H1 (cell line): ENCODE data around the gene VPS11. TPM values are rescaled to one million over a fixed set of nuclear protein-coding genes. Genes with fewer than 3 reads are reported as not detected.

Source experiments
- CTCF ChIA-PET: fragments of 300-600 bp; sonication (Branson Sonifier 250); formaldehyde crosslinking; loops from one replicate; lab custom pipeline; 2021; ENCODE audit not compliant: partially characterized antibody; lab: Charles Lee
- POLR2A ChIA-PET: fragments of 300-600 bp; sonication (Branson Sonifier 250); formaldehyde crosslinking; loops from one replicate; lab custom pipeline; 2021; ENCODE audit warnings: inconsistent platforms; ENCODE audit not compliant: partially characterized antibody; lab: Charles Lee
- DNase-seq, 2 experiments: peaks; one replicate each; pipeline versions ENCODE4 v3.0.0 to v3.0.0-alpha.2; 2010 to 2022; ENCODE audit warnings: low spot score in 2 of 2, low read depth in 1 of 2, mixed read lengths in 1 of 2
- FAIRE-seq: peaks from 2 replicates; lab custom pipeline; 2011; peaks lifted over from hg19 to GRCh38; lab: Jason Lieb, UNC
- H2AFZ ChIP-seq: 2 replicates; pipeline ENCODE4 v1.8.1; 2012; ENCODE audit warnings: low read length, inconsistent platforms
- H2AK5ac ChIP-seq: 2 replicates; pipeline ENCODE4 v1.6.1; 2013; ENCODE audit warnings: low read depth, low read length
- H2BK120ac ChIP-seq: replicated peaks from 2 replicates; pipeline ENCODE3; 2013; ENCODE audit warnings: low read depth, low read length, inconsistent platforms
- H2BK12ac ChIP-seq: 2 replicates; pipeline ENCODE4 v1.6.1; 2013; ENCODE audit warnings: low read depth, low read length
- H2BK15ac ChIP-seq: 2 replicates; pipeline ENCODE4 v1.6.1; 2013; ENCODE audit warnings: low read length
- H2BK20ac ChIP-seq: 2 replicates; pipeline ENCODE4 v1.6.1; 2013; ENCODE audit warnings: low read length
- H2BK5ac ChIP-seq: 2 replicates; pipeline ENCODE4 v1.6.1; 2013; ENCODE audit warnings: low read depth, low read length
- H3K14ac ChIP-seq: 2 replicates; pipeline ENCODE4 v1.6.1; 2013; ENCODE audit warnings: inconsistent platforms; ENCODE audit not compliant: insufficient read length
- H3K18ac ChIP-seq: 2 replicates; pipeline ENCODE4 v1.6.1; 2013; ENCODE audit warnings: low read length; ENCODE audit errors: extremely low read depth
- H3K23ac ChIP-seq: 2 replicates; pipeline ENCODE4 v1.6.1; 2013; ENCODE audit warnings: inconsistent platforms; ENCODE audit not compliant: insufficient read length
- H3K23me2 ChIP-seq: 2 replicates; pipeline ENCODE4 v1.6.1; 2013; ENCODE audit warnings: low read depth, low read length
- H3K27ac ChIP-seq: 2 replicates; pipeline ENCODE4 v1.6.1; 2011; ENCODE audit warnings: low read depth, low read length, inconsistent platforms
- H3K27me3 ChIP-seq, 4 experiments: replicated peaks in 1 of 4; 1 replicate in 1 of 4; 2 replicates in 3 of 4; pipeline versions ENCODE4 v1.6.1 to v1.8.1; 2011 to 2013; ENCODE audit warnings: low read length in 3 of 4, mild to moderate bottlenecking in 3 of 4, inconsistent platforms in 2 of 4, mixed read lengths in 2 of 4, moderate library complexity in 1 of 4; ENCODE audit not compliant: control insufficient read depth in 3 of 4, insufficient read depth in 3 of 4; ENCODE audit errors: extremely low read depth in 1 of 4
- H3K36me3 ChIP-seq, 4 experiments: 2 replicates each; pipeline versions ENCODE4 v1.6.1 to v1.8.1; 2011 to 2013; ENCODE audit warnings: mild to moderate bottlenecking in 4 of 4, low read length in 3 of 4, moderate library complexity in 2 of 4, control low read depth in 1 of 4, inconsistent platforms in 1 of 4; ENCODE audit not compliant: insufficient read depth in 4 of 4, control insufficient read depth in 2 of 4
- H3K4ac ChIP-seq: replicated peaks from 2 replicates; pipeline ENCODE3; 2013; ENCODE audit warnings: low read length, low read depth, mixed read lengths, inconsistent platforms; ENCODE audit not compliant: insufficient read length
- H3K4me1 ChIP-seq, 4 experiments: replicated peaks in 1 of 4; 1 replicate in 1 of 4; 2 replicates in 3 of 4; pipeline versions ENCODE4 v1.6.1 to v1.8.1; 2011 to 2013; ENCODE audit warnings: low read length in 3 of 4, inconsistent platforms in 2 of 4, mixed read lengths in 1 of 4; ENCODE audit not compliant: insufficient read depth in 4 of 4, control insufficient read depth in 3 of 4
- H3K4me2 ChIP-seq, 2 experiments: 2 replicates each; pipeline versions ENCODE4 v1.6.1 to v1.8.1; 2011 to 2013; ENCODE audit warnings: low read depth in 2 of 2, low read length in 2 of 2, control low read depth in 1 of 2, inconsistent platforms in 1 of 2, mild to moderate bottlenecking in 1 of 2; ENCODE audit not compliant: insufficient read depth in 1 of 2
- H3K4me3 ChIP-seq, 4 experiments: fragments of 200-600, 300-600 bp in 1 of 4; sonication (generic), shearing (Covaris generic), sonication (Bioruptor Twin) in 1 of 4; 2 replicates each; pipeline versions ENCODE4 v1.5.1 to v1.8.1; 2011 to 2016; ENCODE audit warnings: low read length in 4 of 4, low read depth in 3 of 4, control low read depth in 2 of 4, inconsistent platforms in 2 of 4, mild to moderate bottlenecking in 2 of 4, mixed read lengths in 1 of 4, moderate library complexity in 1 of 4; ENCODE audit not compliant: insufficient read depth in 2 of 4; ENCODE audit errors: extremely low read depth in 1 of 4
- H3K56ac ChIP-seq: replicated peaks from 2 replicates; pipeline ENCODE3; 2013; ENCODE audit warnings: low read depth, mild to moderate bottlenecking, mixed read lengths, low read length, inconsistent platforms; ENCODE audit not compliant: insufficient read length
- H3K79me1 ChIP-seq: 2 replicates; pipeline ENCODE4 v1.6.1; 2013; ENCODE audit warnings: low read depth, low read length, control low read depth
- H3K79me2 ChIP-seq, 2 experiments: 2 replicates each; pipeline versions ENCODE4 v1.6.1 to v1.8.1; 2012 to 2013; ENCODE audit warnings: low read length in 2 of 2, mild to moderate bottlenecking in 2 of 2, inconsistent platforms in 1 of 2; ENCODE audit not compliant: insufficient read depth in 2 of 2, control insufficient read depth in 1 of 2
- H3K9ac ChIP-seq, 4 experiments: replicated peaks in 1 of 4; 1 replicate in 1 of 4; 2 replicates in 3 of 4; pipeline versions ENCODE4 v1.6.1 to v1.8.1; 2011 to 2013; ENCODE audit warnings: low read depth in 3 of 4, low read length in 3 of 4, control low read depth in 2 of 4, mild to moderate bottlenecking in 2 of 4, moderate library complexity in 2 of 4, inconsistent platforms in 1 of 4; ENCODE audit errors: extremely low read depth in 1 of 4
- H3K9me3 ChIP-seq, 2 experiments: 2 replicates each; pipeline versions ENCODE4 v1.6.1 to v1.8.1; 2012 to 2013; ENCODE audit warnings: mild to moderate bottlenecking in 2 of 2, moderate library complexity in 2 of 2, control low read depth in 1 of 2, inconsistent platforms in 1 of 2, low read depth in 1 of 2, low read length in 1 of 2, mixed read lengths in 1 of 2; ENCODE audit not compliant: insufficient read depth in 2 of 2
- H4K20me1 ChIP-seq, 2 experiments: replicated peaks in 1 of 2; 2 replicates each; pipeline versions ENCODE3 to v1.8.1; 2011 to 2013; ENCODE audit warnings: inconsistent platforms in 2 of 2, low read length in 2 of 2, mild to moderate bottlenecking in 1 of 2; ENCODE audit not compliant: insufficient read depth in 2 of 2, control insufficient read depth in 1 of 2
- H4K5ac ChIP-seq: 2 replicates; pipeline ENCODE4 v1.6.1; 2013; ENCODE audit warnings: low read length, low read depth, mixed read lengths, inconsistent platforms; ENCODE audit not compliant: insufficient read length
- H4K8ac ChIP-seq: 2 replicates; pipeline ENCODE4 v1.8.0; 2013; ENCODE audit warnings: mild to moderate bottlenecking, moderate library complexity, low read length, inconsistent platforms; ENCODE audit not compliant: insufficient read depth; ENCODE audit errors: extremely low read depth
- H4K91ac ChIP-seq: replicated peaks from 2 replicates; pipeline ENCODE3; 2013; ENCODE audit warnings: low read length, mixed read lengths, inconsistent platforms; ENCODE audit not compliant: insufficient read length
- BACH1 ChIP-seq: IDR thresholded peaks from 2 replicates; pipeline ENCODE4 v1.6.1; 2012; ENCODE audit warnings: low read length, improper control_type of control experiment
- CHD2 ChIP-seq: IDR thresholded peaks from 2 replicates; pipeline ENCODE4 v1.6.1; 2012; ENCODE audit warnings: low read length, improper control_type of control experiment
- CTBP2 ChIP-seq: IDR thresholded peaks from 2 replicates; pipeline ENCODE4 v1.7.0; 2011; ENCODE audit warnings: borderline replicate concordance, mild to moderate bottlenecking, moderate library complexity, mixed read lengths, low read length; ENCODE audit not compliant: insufficient read depth, insufficient read length
- HDAC2 ChIP-seq, 2 experiments: fragments of 300-600 bp in 1 of 2; sonication (generic) in 1 of 2; IDR thresholded peaks; 2 replicates each; pipeline ENCODE4 v1.6.1; 2011 to 2012; ENCODE audit warnings: low read depth in 2 of 2, low read length in 2 of 2, mild to moderate bottlenecking in 2 of 2, moderate library complexity in 2 of 2, borderline replicate concordance in 1 of 2, inconsistent platforms in 1 of 2
- POLR2AphosphoS5 ChIP-seq: IDR thresholded peaks from 2 replicates; pipeline ENCODE4 v1.6.1; 2011; ENCODE audit warnings: low read depth, low read length
- RNF2 ChIP-seq: fragments of 200-900, 300-1000 bp; sonication (generic); IDR thresholded peaks from 2 replicates; pipeline ENCODE4 v1.7.1; 2016; ENCODE audit warnings: borderline replicate concordance, low read depth, mild to moderate bottlenecking, antibody characterized with exemption, low read length; ENCODE audit not compliant: poor library complexity, severe bottlenecking; ENCODE audit errors: missing control alignments
- RXRA ChIP-seq: IDR thresholded peaks from 2 replicates; pipeline ENCODE4 v1.6.1; 2011; ENCODE audit warnings: low read depth, mild to moderate bottlenecking, low read length, moderate library complexity; ENCODE audit not compliant: insufficient read depth
- ZNF274 ChIP-seq: IDR thresholded peaks from 2 replicates; pipeline ENCODE4 v1.7.0; 2012; ENCODE audit warnings: low read length, borderline replicate concordance; ENCODE audit errors: extremely low read depth
- WGBS, 2 experiments: shearing (Covaris generic) in 1 of 2; methylation state at CpG; one replicate each; pipeline versions ENCODE4 v1.1.6 to v1.1.7; 2013 to 2015; ENCODE audit warnings: low lambda C conversion rate in 2 of 2, mixed read lengths in 2 of 2, inconsistent platforms in 1 of 2, low coverage in 1 of 2, missing lambda C conversion rate in 1 of 2; ENCODE audit not compliant: insufficient replicate concordance in 2 of 2, insufficient coverage in 1 of 2, insufficient read length in 1 of 2; ENCODE audit errors: extremely low coverage in 1 of 2, missing lambda C conversion rate in 1 of 2; 5-methylcytosine and 5-hydroxymethylcytosine counted together
- polyA plus RNA-seq, 7 experiments: library from polyadenylated mRNA; depleted of rRNA in 3 of 7; stranded (reverse) in 5 of 7; unstranded in 2 of 7; fragments of >200 nt in 5 of 7; fragments of 200-250 nt in 2 of 7; gene quantifications; 1 replicate in 5 of 7; 2 replicates in 1 of 7; 4 replicates in 1 of 7; pipeline versions ENCODE4 v1.2.1 to v1.2.3, GENCODE V29; 2011 to 2013; ENCODE audit warnings: missing spikeins in 2 of 7, mixed read lengths in 2 of 7
- total RNA-seq: library from RNA; stranded (reverse); fragmentation: NEBNext Ultra II Directional; extraction: Animal tissue kit (Norgen Biotek cat#: 25700); gene quantifications from 2 replicates; pipeline ENCODE4 v1.2.1, GENCODE V29; 2021

VPS11 gene
- total and polyA plus RNA-seq, 2 of the 8 experiments (the other 6 are each of a cell fraction or from before 2014, with no cell fraction given): 13.1 to 15.5 TPM

- FAIRE-seq (no peak), DNase-seq (no peak)
Observed at GRCh38 chr11:119029069-119029339, 38.6 kb upstream of the VPS11 start.

More at GRCh38 chr11:119029069-119029339, 38.6 kb upstream of the VPS11 start:
- Histone ChIP-seq H3K4me2 (peak overlapping the region; percentile 81 to 82), H4K20me1 (peaks cover 3 to 16% of the 10 kb centered on the region in 2 experiments), H3K14ac (no peak overlapping the region), H3K4me3 (peak overlapping the region; percentile 64 to 84 (median 74); a peak in 5 of 8 replicates), H4K91ac (peak overlapping the region; percentile 30), H3K79me2 (peaks cover 0 to 19% of the 10 kb centered on the region in 2 experiments; a peak in 1 of 4 replicates), H2BK5ac (no peak overlapping the region), H3K23me2 (peaks cover 7% of the 10 kb centered on the region; the same call in 1 of the 2 replicates), H2AFZ (no peak overlapping the region), H2AK5ac (no peak overlapping the region), H3K23ac (no peak overlapping the region), H3K79me1 (peaks cover 15% of the 10 kb centered on the region), H3K18ac (no peak overlapping the region), H3K4me1 (peaks cover 6 to 13% (median 10%) of the 10 kb centered on the region in 4 experiments), H3K9ac (peak overlapping the region in 3 of 4 experiments; percentile 17 to 91 (median 20); a peak in 4 of 7 replicates), H3K4ac (no peak overlapping the region), H3K27ac (no peak overlapping the region), H3K9me3 (no peaks in the 10 kb centered on the region), H4K5ac (no peak overlapping the region), H2BK20ac (no peak overlapping the region), H3K36me3 (peaks cover 7 to 45% (median 24%) of the 10 kb centered on the region in 4 experiments), H2BK120ac (no peak overlapping the region), H3K56ac (no peak overlapping the region), H2BK12ac (0 out of 2 replicates have a peak overlapping the region, but pooled peaks have one; percentile 10), H2BK15ac (0 out of 2 replicates have a peak overlapping the region, but pooled peaks have one; percentile 32), H3K27me3 (no peaks in the 10 kb centered on the region), H4K8ac (no peak overlapping the region)
- ChIA-PET CTCF (interaction anchor here (1.5 to 3.1 kb wide), 3 partner anchors 10 to 101 kb away, joined by 4 to 12 read pairs (median 4); partner anchors contain the start of genes RPS25 and TRAPPC4), POLR2A (interaction anchor here (0.9 to 9.7 kb wide), 5 partner anchors 16 to 31 kb away, joined by 3 to 224 read pairs (median 5); partner anchors contain the start of genes HYOU1, RPS25 and TRAPPC4)
- WGBS, 2 experiments: 90% methylated on average over 1 of the region's 1 CpG; no CpG with 5 or more reads in 1 of the 2 experiments
- no peak for TF ChIP-seq ZNF274
- TF ChIP-seq HDAC2 (IDR thresholded peaks at IDR 0.05; ENCODE audit: borderline replicate concordance in 1 of 2, low read depth in 2 of 2, low read length in 2 of 2): no peak
- no peak for TF ChIP-seq RNF2
- TF ChIP-seq RXRA: no peak
- no peak for TF ChIP-seq BACH1
- no peak for TF ChIP-seq CTBP2
- TF ChIP-seq CHD2: no peak
- no peak for TF ChIP-seq POLR2AphosphoS5
